Esophagus squamous epithelium (tissue), 4 donors: ENCODE measurements around the gene SLC38A1.

Experiments
- CTCF ChIP-seq, 6 experiments: fragments of 450-650 bp in 4 of 6; fragments of 200-600 bp in 2 of 6; sonication (generic) in 2 of 6; IDR thresholded peaks; one replicate each; pipeline ENCODE4 v1.5.1; 2016 to 2019; ENCODE audit warnings: antibody characterized with exemption in 6 of 6, mild to moderate bottlenecking in 4 of 6, moderate library complexity in 4 of 6
- POLR2A ChIP-seq, 4 donors: fragments of 450-650 bp; IDR thresholded peaks; one replicate each; pipeline ENCODE4 v1.6.1; 2017; ENCODE audit warnings: antibody characterized with exemption in 4 of 4, mild to moderate bottlenecking in 4 of 4, moderate library complexity in 3 of 4

GRCh38 chr12:46268583-46269428, at the start of gene SLC38A1:
- TF ChIP-seq POLR2A (IDR thresholded peaks at IDR 0.05) (peak in 3 of 4 donors; percentile 77 to 94 (median 86)), CTCF (IDR thresholded peaks at IDR 0.05) (peak in 1 of 6 experiments; percentile 13)
